Measurements from ENCODE around the gene PACRG. TPM values are rescaled to one million over a fixed set of nuclear protein-coding genes. Genes with fewer than 3 reads are reported as not detected.
"Not testable (repeated sequence)": the region's sequence is repeated elsewhere in the genome, so short reads cannot be mapped to it uniquely, and the experiment has no call there.

The PACRG gene
- total RNA-seq, 1 experiment from 2014 or later: not detected

GRCh38 chr6:163311830-163312229 lies 584.1 kb downstream of the PACRG start:
- DNase-seq (ENCODE audit: low spot score): peak; percentile 46

GRCh38 chr6:163313566-163313965 lies 585.8 kb downstream of the PACRG start:
- DNase-seq (ENCODE audit: low spot score): no peak

GRCh38 chr6:163313981-163314380 lies 586.2 kb downstream of the PACRG start:
- DNase-seq (ENCODE audit: low spot score): no peak

- no peak for DNase-seq (ENCODE audit: low spot score)
These were observed 587.2 kb downstream of the PACRG start for GRCh38 chr6:163314791-163315470.

- not testable (repeated sequence) for DNase-seq (ENCODE audit: low spot score)
These were observed 589.2 kb downstream of the PACRG start for GRCh38 chr6:163316866-163317495.

GRCh38 chr6:163318071-163318786 lies 590.5 kb downstream of the PACRG start:
- no peak for DNase-seq (ENCODE audit: low spot score)

GRCh38 chr6:163319609-163320366 lies 592.0 kb downstream of the PACRG start:
- DNase-seq (ENCODE audit: low spot score): no peak

- DNase-seq (ENCODE audit: low spot score): no peak
These were observed 592.6 kb downstream of the PACRG start for GRCh38 chr6:163320402-163320801.

GRCh38 chr6:163320804-163321203 lies 593.0 kb downstream of the PACRG start:
- DNase-seq (ENCODE audit: low spot score): no peak

- no peak for DNase-seq (ENCODE audit: low spot score)
These were observed 593.9 kb downstream of the PACRG start for GRCh38 chr6:163321717-163322116.

- no peak for DNase-seq (ENCODE audit: low spot score)
These were observed 595.5 kb downstream of the PACRG start for GRCh38 chr6:163323274-163323673.

GRCh38 chr6:163323705-163324104 lies 595.9 kb downstream of the PACRG start:
- DNase-seq (ENCODE audit: low spot score): no peak

GRCh38 chr6:163324326-163324687 lies 596.5 kb downstream of the PACRG start:
- DNase-seq (ENCODE audit: low spot score): no peak

GRCh38 chr6:163324688-163325389 lies 597.1 kb downstream of the PACRG start:
- peak; percentile 33 for DNase-seq (ENCODE audit: low spot score)

- no peak for DNase-seq (ENCODE audit: low spot score)
These were observed 597.6 kb downstream of the PACRG start for GRCh38 chr6:163325390-163325784.

- no peak for DNase-seq (ENCODE audit: low spot score)
These were observed 599.5 kb downstream of the PACRG start for GRCh38 chr6:163327165-163327880.

GRCh38 chr6:163327921-163328320 lies 600.1 kb downstream of the PACRG start:
- no peak for DNase-seq (ENCODE audit: low spot score)

- no peak for DNase-seq (ENCODE audit: low spot score)
These were observed 600.6 kb downstream of the PACRG start for GRCh38 chr6:163328411-163328810.

- peak; percentile 14 for DNase-seq (ENCODE audit: low spot score)
These were observed 602.2 kb downstream of the PACRG start for GRCh38 chr6:163329991-163330390.

- no peak for DNase-seq (ENCODE audit: low spot score)
These were observed 603.5 kb downstream of the PACRG start for GRCh38 chr6:163331245-163331644.

- no peak for DNase-seq (ENCODE audit: low spot score)
These were observed 604.8 kb downstream of the PACRG start for GRCh38 chr6:163332575-163332974.

All from A172 (cell line).